Spinal cord (tissue), 10 donors: ENCODE data around the gene DHRS13. TPM values are rescaled to one million over a fixed set of nuclear protein-coding genes. Genes with fewer than 3 reads are reported as not detected.

Source experiments
- DNase-seq, 6 donors: peaks; one replicate each; pipeline versions ENCODE4 v3.0.0 to v3.0.0-alpha.2; 2013 to 2015; ENCODE audit warnings: low spot score in 6 of 6, low read depth in 4 of 6
- H3K27ac ChIP-seq: one replicate; pipeline ENCODE4 v1.5.1; 2013; ENCODE audit warnings: low read depth, low read length, control low read depth
- H3K27me3 ChIP-seq: one replicate; pipeline ENCODE4 v1.6.1; 2013; ENCODE audit warnings: low read length; ENCODE audit not compliant: control insufficient read depth, insufficient read depth
- H3K36me3 ChIP-seq: one replicate; pipeline ENCODE4 v1.6.1; 2013; ENCODE audit warnings: low read length; ENCODE audit not compliant: control insufficient read depth, insufficient read depth
- H3K4me1 ChIP-seq: one replicate; pipeline ENCODE4 v1.6.1; 2013; ENCODE audit warnings: low read length; ENCODE audit not compliant: control insufficient read depth, insufficient read depth
- H3K4me3 ChIP-seq: one replicate; pipeline ENCODE4 v1.5.1; 2013; ENCODE audit warnings: low read depth, low read length, control low read depth
- H3K9me3 ChIP-seq: one replicate; pipeline ENCODE4 v1.6.1; 2013; ENCODE audit warnings: low read length; ENCODE audit not compliant: control insufficient read depth, insufficient read depth
- WGBS: methylation state at CpG from one replicate; pipeline ENCODE4 v1.1.5; 2013; ENCODE audit warnings: missing lambda C conversion rate; ENCODE audit not compliant: insufficient coverage; 5-methylcytosine and 5-hydroxymethylcytosine counted together
- polyA plus RNA-seq, 2 donors: library from polyadenylated mRNA; unstranded; fragments of 120-200 nt; gene quantifications; one replicate each; pipeline ENCODE4 v1.2.1, GENCODE V29; 2013; ENCODE audit not compliant: insufficient read length in 2 of 2
- total RNA-seq, 2 donors: library from RNA; depleted of rRNA in 1 of 2; stranded (reverse); fragments of 120-200 nt in 1 of 2; fragments of >200 nt in 1 of 2; gene quantifications; one replicate each; pipeline versions ENCODE4 v1.2.3 to v1.2.4, GENCODE V29; 2013 to 2014
- donor health status: healthy.

Gene DHRS13
- total and polyA plus RNA-seq, 4 donors, result 19.8 to 34.0 (median 26.8) TPM

DNA sequence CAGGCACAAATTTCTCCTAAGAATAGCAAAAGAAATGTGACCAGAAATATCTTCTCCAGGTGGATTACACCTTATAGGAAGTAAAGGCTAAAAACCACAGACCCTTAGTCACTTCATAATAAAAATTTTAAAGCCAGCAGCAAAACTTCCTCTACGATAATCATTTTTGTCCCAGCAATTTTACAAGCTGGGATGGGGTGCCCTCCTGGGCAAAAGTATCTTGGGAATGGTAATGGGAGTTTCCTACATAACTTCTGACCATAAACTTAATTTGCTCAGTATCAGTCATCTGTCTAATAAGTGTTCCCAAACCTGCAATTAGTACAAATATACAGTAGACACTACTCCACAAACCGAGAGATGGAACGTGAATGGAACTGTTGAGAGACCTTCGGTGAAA is 45.5 kb upstream of the DHRS13 start:
- Histone ChIP-seq H3K27me3 (no peaks in the 10 kb centered on the region), H3K9me3 (no peaks in the 10 kb centered on the region), H3K4me1 (peaks cover 49% of the 10 kb centered on the region), H3K4me3 (peak overlapping the region; percentile 91), H3K27ac (peak overlapping the region; percentile 97), H3K36me3 (peaks cover 11% of the 10 kb centered on the region)
- no peak for DNase-seq
- WGBS, result no CpG with 5 or more reads among the region's 4 CpGs

DNA sequence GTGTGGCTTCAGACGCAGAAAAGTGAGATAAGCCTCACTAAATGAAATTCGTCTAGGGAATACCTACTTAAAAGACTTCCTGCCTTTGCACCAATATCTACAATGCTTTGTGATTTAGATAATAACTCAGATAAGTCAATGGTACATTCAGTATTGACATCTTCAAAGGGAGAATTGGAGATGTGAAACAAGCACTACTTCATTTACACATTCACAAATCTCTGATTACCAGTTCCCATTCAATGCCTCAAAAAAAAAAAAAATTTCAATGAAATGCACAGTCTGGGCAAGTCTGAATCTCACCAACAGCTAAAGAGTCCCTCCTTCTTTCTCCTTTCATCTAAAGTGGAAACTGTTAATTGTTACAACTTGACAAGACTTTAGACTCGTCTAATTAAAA is 44.8 kb upstream of the DHRS13 start:
- H3K27ac ChIP-seq, result no peak overlapping the region
- H3K9me3 ChIP-seq, result no peaks in the 10 kb centered on the region
- H3K27me3 ChIP-seq, result no peaks in the 10 kb centered on the region
- no CpG with 5 or more reads among the region's 3 CpGs for WGBS
- H3K36me3 ChIP-seq, result peaks cover 13% of the 10 kb centered on the region
- peaks cover 44% of the 10 kb centered on the region for H3K4me1 ChIP-seq
- no peak for DNase-seq
- H3K4me3 ChIP-seq, result no peak overlapping the region

DNA sequence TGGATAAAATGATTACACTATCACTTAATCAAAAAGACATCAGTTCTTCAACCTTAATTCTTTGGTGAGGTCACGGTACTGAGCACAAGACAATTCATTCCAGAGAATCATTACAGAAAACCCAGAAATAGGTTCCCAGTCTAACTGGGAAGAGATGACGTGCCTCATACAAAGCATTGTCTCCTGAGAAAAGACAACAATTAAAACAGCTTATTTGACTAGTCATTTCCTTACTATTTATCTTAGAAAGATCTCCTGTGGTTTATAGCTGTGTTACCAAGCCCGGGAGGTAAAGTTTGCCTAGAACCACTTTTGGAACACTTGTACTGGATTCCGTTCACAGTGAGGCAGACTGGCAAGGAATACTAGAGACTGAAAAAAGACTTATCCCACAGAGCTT is 43.4 kb upstream of the DHRS13 start:
- peak in 1 of 6 donors; percentile 35 for DNase-seq
- Histone ChIP-seq H3K27me3 (no peaks in the 10 kb centered on the region), H3K9me3 (no peaks in the 10 kb centered on the region), H3K27ac (peak overlapping the region; percentile 22), H3K4me1 (peaks cover 40% of the 10 kb centered on the region), H3K4me3 (no peak overlapping the region), H3K36me3 (peaks cover 13% of the 10 kb centered on the region)
- 20% methylated on average over 3 of the region's 4 CpGs for WGBS

DNA sequence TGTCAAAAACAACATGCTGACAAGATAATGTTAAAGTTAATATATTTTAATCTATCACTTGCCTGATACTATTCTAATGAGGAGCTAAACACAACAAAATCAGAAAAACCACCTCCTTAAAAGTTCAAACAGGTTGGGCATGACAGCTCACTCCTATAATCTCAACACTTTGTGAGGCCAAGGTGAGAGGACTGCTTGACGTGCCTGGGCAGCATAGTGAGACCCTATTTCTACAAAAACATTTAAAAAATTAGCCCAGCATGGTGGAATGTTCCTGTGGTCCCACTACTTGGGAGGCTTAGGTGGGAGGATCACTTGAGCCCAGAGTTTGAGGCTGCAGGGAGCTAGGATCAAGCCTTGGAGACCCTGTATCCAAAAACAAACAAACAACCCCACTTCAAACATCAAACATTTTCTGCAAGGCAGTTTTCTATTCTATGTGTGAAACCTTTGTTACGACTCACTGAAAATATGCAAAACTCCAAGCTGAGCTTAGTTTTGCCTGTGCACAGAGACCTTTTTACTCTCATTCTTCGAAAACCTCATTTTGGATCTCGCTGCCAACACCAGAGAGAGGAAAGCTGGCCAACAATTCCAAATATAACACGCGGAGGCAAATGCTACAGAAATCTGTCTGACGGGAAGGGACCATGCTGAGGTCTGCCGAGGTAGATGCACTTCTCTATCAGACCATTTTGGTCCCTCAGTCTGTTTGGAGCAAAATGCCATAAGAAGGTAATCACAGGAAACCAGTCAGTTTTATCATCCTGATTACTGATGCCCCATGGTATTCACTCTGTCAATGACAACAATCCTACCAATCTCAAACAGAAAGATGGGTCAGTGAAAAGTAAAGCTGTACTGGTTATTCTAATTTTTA is 42.2 kb upstream of the DHRS13 start:
- Histone ChIP-seq H3K36me3 (peaks cover 13% of the 10 kb centered on the region), H3K4me3 (no peak overlapping the region), H3K27me3 (no peaks in the 10 kb centered on the region), H3K4me1 (peaks cover 34% of the 10 kb centered on the region), H3K9me3 (no peaks in the 10 kb centered on the region), H3K27ac (peak overlapping the region; percentile 45)
- peak in 1 of 6 donors; percentile 67 for DNase-seq
- WGBS, result 27% methylated on average over 5 of the region's 8 CpGs

DNA sequence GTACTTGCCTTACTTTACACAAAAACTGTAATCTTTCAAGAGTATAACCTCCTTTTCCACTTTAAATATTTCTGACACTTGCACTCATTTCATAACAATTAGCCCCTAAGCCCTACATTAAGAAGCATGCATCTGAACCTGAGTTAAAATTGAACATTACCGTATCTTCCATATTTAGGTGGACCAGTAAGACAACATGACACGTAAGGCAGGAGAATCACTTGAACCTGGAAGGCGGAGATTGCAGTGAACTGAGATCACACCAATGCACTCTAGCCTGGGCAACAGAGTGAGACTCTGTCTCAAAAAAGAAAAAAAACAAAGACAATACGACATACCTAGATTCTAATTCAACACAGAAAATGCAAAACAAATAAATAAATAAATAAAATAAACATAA is 41.5 kb upstream of the DHRS13 start:
- Histone ChIP-seq H3K27ac (no peak overlapping the region), H3K4me3 (no peak overlapping the region), H3K9me3 (no peaks in the 10 kb centered on the region), H3K36me3 (peaks cover 8% of the 10 kb centered on the region), H3K27me3 (no peaks in the 10 kb centered on the region), H3K4me1 (peaks cover 33% of the 10 kb centered on the region)
- DNase-seq, result no peak
- 100% methylated on average over 3 of the region's 4 CpGs for WGBS

DNA sequence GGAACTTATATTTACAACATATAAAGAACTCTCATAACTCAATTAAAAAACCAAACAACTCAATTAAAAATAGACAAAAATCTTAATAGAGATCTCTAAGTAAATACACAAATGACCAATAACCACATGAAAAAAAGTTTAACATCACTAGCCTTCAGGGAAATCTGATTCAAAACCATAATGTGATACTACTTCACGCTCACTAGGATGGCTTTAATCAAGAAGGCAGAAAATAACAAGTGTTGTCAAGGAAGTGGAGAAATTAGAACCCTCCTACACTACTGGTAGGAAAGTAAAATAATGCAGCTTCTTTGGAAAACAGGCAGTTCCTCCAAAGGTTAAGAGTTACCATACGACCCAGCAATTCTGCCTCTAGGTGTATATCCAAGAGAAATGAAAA is 40.0 kb upstream of the DHRS13 start:
- 88% methylated on average over 1 of the region's 2 CpGs for WGBS
- Histone ChIP-seq H3K4me1 (peaks cover 35% of the 10 kb centered on the region), H3K27me3 (no peaks in the 10 kb centered on the region), H3K9me3 (no peaks in the 10 kb centered on the region), H3K27ac (no peak overlapping the region), H3K36me3 (peaks cover 4% of the 10 kb centered on the region), H3K4me3 (no peak overlapping the region)
- DNase-seq, result no peak

DNA sequence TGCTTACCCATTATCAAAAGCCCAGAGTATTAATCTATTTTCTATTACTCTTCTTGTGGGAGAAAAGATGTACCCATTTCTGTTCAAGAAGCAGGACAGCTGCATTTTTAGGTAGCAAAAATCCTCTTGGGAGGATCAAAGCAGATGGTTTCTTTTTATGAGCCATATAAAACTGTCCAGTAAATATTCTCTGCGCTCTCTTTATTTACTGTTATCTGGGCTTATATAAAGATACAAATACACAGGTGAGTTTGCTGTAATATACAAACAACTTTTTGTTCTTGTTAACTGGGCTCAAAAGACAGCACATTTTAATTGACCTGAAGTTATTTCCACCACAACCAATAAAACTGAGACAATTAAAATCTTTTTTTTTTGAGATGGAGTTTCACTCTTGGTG is 38.4 kb upstream of the DHRS13 start:
- no peak overlapping the region for H3K27ac ChIP-seq
- no peak overlapping the region for H3K4me3 ChIP-seq
- H3K27me3 ChIP-seq, result no peaks in the 10 kb centered on the region
- H3K4me1 ChIP-seq, result peaks cover 25% of the 10 kb centered on the region
- no peaks in the 10 kb centered on the region for H3K9me3 ChIP-seq
- H3K36me3 ChIP-seq, result peaks cover 4% of the 10 kb centered on the region
- DNase-seq, result no peak
- no CpG with 5 or more reads among the region's 1 CpG for WGBS

DNA sequence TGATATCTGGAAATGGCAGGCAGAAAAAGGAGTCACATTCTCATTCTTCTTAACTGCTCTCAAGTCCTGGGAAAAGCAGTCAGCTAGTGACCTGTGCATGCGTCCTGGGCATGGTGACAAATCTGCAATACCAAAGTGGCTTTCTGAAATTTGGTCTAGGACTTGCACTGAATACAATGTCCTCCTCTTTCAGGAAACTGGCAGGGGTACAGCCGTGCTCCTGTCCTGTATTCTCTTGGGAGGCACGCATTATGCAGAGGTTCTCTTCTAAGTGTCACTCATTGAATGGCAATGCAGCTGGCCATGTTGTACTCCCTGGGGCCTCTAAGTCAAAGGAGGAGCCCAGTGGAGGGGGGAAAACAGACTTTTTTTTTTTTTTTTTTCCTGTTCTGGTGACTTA is 37.8 kb upstream of the DHRS13 start:
- Histone ChIP-seq H3K27ac (peak overlapping the region; percentile 44), H3K36me3 (peaks cover 4% of the 10 kb centered on the region), H3K9me3 (no peaks in the 10 kb centered on the region), H3K4me3 (no peak overlapping the region), H3K27me3 (no peaks in the 10 kb centered on the region), H3K4me1 (peaks cover 21% of the 10 kb centered on the region)
- 7% methylated on average over 3 of the region's 3 CpGs for WGBS
- peak in 2 of 6 donors; percentile 75 to 82 for DNase-seq

DNA sequence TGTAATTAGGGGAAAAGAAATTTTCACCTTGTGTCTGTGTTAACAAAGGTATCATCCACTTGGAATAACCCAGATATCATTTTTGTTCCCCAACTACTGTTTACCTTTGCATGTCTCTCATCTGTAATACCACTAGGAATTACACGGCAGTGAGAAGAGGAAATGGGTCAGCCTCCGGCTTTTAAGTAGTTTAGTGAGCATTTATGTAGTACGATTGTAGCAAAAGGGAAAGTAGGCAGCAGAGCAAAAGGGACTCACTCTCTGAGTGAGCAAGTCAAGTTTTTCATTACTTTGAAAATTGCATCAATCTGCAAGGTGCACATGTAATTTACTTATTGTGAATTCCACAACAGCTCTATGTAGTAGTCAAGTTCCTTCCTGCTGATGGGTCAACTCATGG is 37.3 kb upstream of the DHRS13 start:
- no CpG with 5 or more reads among the region's 3 CpGs for WGBS
- Histone ChIP-seq H3K36me3 (peaks cover 4% of the 10 kb centered on the region), H3K27ac (peak overlapping the region; percentile 44), H3K4me3 (no peak overlapping the region), H3K4me1 (peaks cover 17% of the 10 kb centered on the region), H3K9me3 (no peaks in the 10 kb centered on the region), H3K27me3 (no peaks in the 10 kb centered on the region)
- no peak for DNase-seq

DNA sequence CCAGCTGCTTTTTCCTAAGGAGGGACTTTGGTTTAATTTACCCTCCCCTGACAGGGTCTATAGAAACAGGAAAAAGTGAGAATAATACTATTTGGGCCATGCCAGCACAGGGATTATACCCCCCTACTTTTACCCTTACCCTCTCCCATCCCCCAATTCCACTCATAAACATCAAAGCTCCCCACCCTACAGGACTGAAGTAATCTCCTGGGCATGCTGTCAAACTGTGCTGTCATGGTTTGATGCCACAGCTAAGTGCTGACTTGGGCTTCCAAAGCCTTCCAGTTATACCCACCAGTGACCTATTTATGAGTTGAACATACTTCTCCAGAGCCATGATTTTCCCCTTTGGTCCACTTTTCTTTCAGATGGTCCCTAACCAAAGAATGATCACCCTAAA is 35.7 kb upstream of the DHRS13 start:
- peaks cover 13% of the 10 kb centered on the region for H3K4me1 ChIP-seq
- H3K9me3 ChIP-seq, result no peaks in the 10 kb centered on the region
- H3K27ac ChIP-seq, result no peak overlapping the region
- peaks cover 6% of the 10 kb centered on the region for H3K36me3 ChIP-seq
- H3K27me3 ChIP-seq, result no peaks in the 10 kb centered on the region
- DNase-seq, result no peak
- no peak overlapping the region for H3K4me3 ChIP-seq
